K562 (cell line): ENCODE results near the gene SCN4B. TPM values are rescaled to one million over a fixed set of nuclear protein-coding genes. Genes with fewer than 3 reads are reported as not detected.

ENCODE experiments used
- ATAC-seq: fragments of 200-7000 bp; cut with Tn5 transposase; 3 replicates; pipeline ENCODE4 v1.9.1; 2020; ENCODE audit warnings: moderate library complexity
- BruUV-seq: library from RNA; stranded (reverse); fragments of 400-500 nt; replicated peaks from 2 replicates; lab custom pipeline; 2021; lab: Mats Ljungman, UMichigan
- CTCF ChIA-PET: fragments of 300-600 bp; formaldehyde crosslinking; extraction: SDS; loops from one replicate; lab custom pipeline; 2021; ENCODE audit warnings: low intra/inter-chr PET ratio; lab: Yijun Ruan, JAX
- POLR2A ChIA-PET: fragments of 300-600, 350-650 bp; sonication (Branson Sonifier 250); formaldehyde crosslinking; extraction: SDS; loops from one replicate; lab custom pipeline; 2021; ENCODE audit warnings: antibody characterized with exemption, inconsistent platforms; lab: Yijun Ruan, JAX
- DNase-seq, 4 experiments: peaks; one replicate each; pipeline versions ENCODE4 v3.0.0 to v3.0.0-alpha.2; 2011 to 2018; ENCODE audit warnings: low spot score in 3 of 4, mixed read lengths in 3 of 4; ENCODE audit errors: extremely low read depth in 1 of 4
- FAIRE-seq: peaks from 2 replicates; lab custom pipeline; 2011; peaks lifted over from hg19 to GRCh38; lab: Jason Lieb, UNC
- H2AFZ ChIP-seq: 2 replicates; pipeline ENCODE4 v1.6.0; 2011; ENCODE audit warnings: low read depth, low read length, control low read depth, inconsistent platforms
- H3K27ac ChIP-seq: fragments of 200-600 bp; 3 replicates; pipeline ENCODE4 v1.8.0; 2011; ENCODE audit warnings: low read depth, mild to moderate bottlenecking, control low read depth, inconsistent platforms, low read length, moderate library complexity, mixed read lengths; ENCODE audit errors: extremely low read depth
- H3K27me3 ChIP-seq, 2 experiments: fragments of 300-600 bp in 1 of 2; 2 replicates in 1 of 2; 3 replicates in 1 of 2; pipeline versions ENCODE4 v1.6.0 to v1.8.0; 2011; ENCODE audit warnings: inconsistent platforms in 2 of 2, low read length in 2 of 2, mild to moderate bottlenecking in 1 of 2, mixed read lengths in 1 of 2, moderate library complexity in 1 of 2; ENCODE audit not compliant: control insufficient read depth in 2 of 2, insufficient read depth in 2 of 2
- H3K36me3 ChIP-seq: fragments of 300-600 bp; 3 replicates; pipeline ENCODE4 v1.8.0; 2011; ENCODE audit warnings: mild to moderate bottlenecking, low read length, inconsistent platforms; ENCODE audit not compliant: control insufficient read depth, insufficient read depth
- H3K4me1 ChIP-seq, 2 experiments: fragments of 200-600 bp in 1 of 2; replicated peaks in 1 of 2; 2 replicates in 1 of 2; 3 replicates in 1 of 2; pipeline versions ENCODE4 v1.5.1 to v1.8.0; 2011; ENCODE audit warnings: inconsistent platforms in 2 of 2, low read length in 2 of 2, mild to moderate bottlenecking in 1 of 2, mixed read lengths in 1 of 2, moderate library complexity in 1 of 2; ENCODE audit not compliant: control insufficient read depth in 2 of 2, insufficient read depth in 2 of 2
- H3K4me2 ChIP-seq: 2 replicates; pipeline ENCODE4 v1.6.1; 2011; ENCODE audit warnings: low read length, control low read depth, inconsistent platforms, mixed read lengths; ENCODE audit not compliant: insufficient read depth
- H3K4me3 ChIP-seq: fragments of 200-600 bp; sonication (generic), shearing (Covaris generic); 2 replicates; pipeline ENCODE4 v1.5.1; 2016; ENCODE audit warnings: control low read depth, inconsistent platforms
- H3K79me2 ChIP-seq: fragments of 200-600 bp; 3 replicates; pipeline ENCODE4 v1.8.0; 2011; ENCODE audit warnings: low read length, inconsistent platforms; ENCODE audit not compliant: control insufficient read depth, insufficient read depth
- H3K9ac ChIP-seq, 2 experiments: 2 replicates each; pipeline versions ENCODE4 v1.6.0 to v1.6.1; 2011; ENCODE audit warnings: low read depth in 2 of 2, low read length in 2 of 2, control low read depth in 1 of 2, inconsistent platforms in 1 of 2, mild to moderate bottlenecking in 1 of 2, mixed read lengths in 1 of 2; ENCODE audit not compliant: insufficient read depth in 1 of 2
- H3K9me1 ChIP-seq: one replicate; pipeline ENCODE4 v1.6.0; 2011; ENCODE audit warnings: inconsistent platforms, mild to moderate bottlenecking, low read length, moderate library complexity; ENCODE audit not compliant: control insufficient read depth, insufficient read depth
- H3K9me3 ChIP-seq: replicated peaks from 2 replicates; pipeline ENCODE4 v1.5.1; 2011; ENCODE audit warnings: low read depth, low read length, inconsistent platforms; ENCODE audit not compliant: control insufficient read depth, insufficient read depth
- H4K20me1 ChIP-seq: replicated peaks from 2 replicates; pipeline ENCODE4 v1.6.1; 2011; ENCODE audit warnings: low read length, inconsistent platforms, mixed read lengths; ENCODE audit not compliant: control insufficient read depth, insufficient read depth
- CHD2 ChIP-seq: IDR thresholded peaks from 2 replicates; pipeline ENCODE4 v1.6.1; 2011; ENCODE audit warnings: low read depth, low read length
- HOXB6 ChIP-seq: fragments of 250-450 bp; sonication (Bioruptor Pico); IDR thresholded peaks from 2 replicates; pipeline ENCODE4 v1.5.1; 2022; ENCODE audit warnings: mild to moderate bottlenecking, borderline replicate concordance
- MEF2D ChIP-seq: conservative IDR thresholded peaks from 2 replicates; pipeline ENCODE4 v1.6.1; 2016; ENCODE audit warnings: low read depth, missing genetic modification characterization, missing compliant biosample characterization
- NFRKB ChIP-seq: fragments of 450-650 bp; IDR thresholded peaks from 2 replicates; pipeline ENCODE4 v1.6.1; 2016; ENCODE audit warnings: low read depth
- NR2C1 ChIP-seq, 2 experiments: fragments of 450-650 bp; IDR thresholded peaks; 2 replicates each; pipeline ENCODE4 v1.6.1; 2017; ENCODE audit warnings: mild to moderate bottlenecking in 2 of 2, antibody characterized with exemption in 1 of 2, inconsistent platforms in 1 of 2, missing compliant biosample characterization in 1 of 2, missing genetic modification characterization in 1 of 2
- NR2C2 ChIP-seq, 2 experiments: fragments of 200-800 bp in 1 of 2; sonication (Bioruptor generic) in 1 of 2; sonication (generic) in 1 of 2; formaldehyde crosslinking in 1 of 2; IDR thresholded peaks; 2 replicates each; pipeline versions ENCODE4 v1.6.1 to v1.8.0; 2016 to 2022; ENCODE audit warnings: mild to moderate bottlenecking in 1 of 2, missing compliant biosample characterization in 1 of 2, missing genetic modification characterization in 1 of 2, missing genetic modification reagents in 1 of 2
- POLR2A ChIP-seq: fragments of 450-650 bp; conservative IDR thresholded peaks from 2 replicates; pipeline ENCODE4 v1.6.1; 2016
- POLR2B ChIP-seq: fragments of 450-650 bp; IDR thresholded peaks from 2 replicates; pipeline ENCODE4 v1.6.1; 2018; ENCODE audit warnings: low read depth; ENCODE audit not compliant: partially characterized antibody
- RAD21 ChIP-seq, 2 experiments: fragments of 250-450 bp in 1 of 2; fragments of 450-650 bp in 1 of 2; sonication (Bioruptor Pico) in 1 of 2; formaldehyde crosslinking in 1 of 2; IDR thresholded peaks in 1 of 2; conservative IDR thresholded peaks in 1 of 2; 2 replicates each; pipeline versions ENCODE4 v1.4.0 to v1.8.0; 2020 to 2022; ENCODE audit warnings: mild to moderate bottlenecking in 2 of 2, moderate library complexity in 1 of 2
- YBX1 ChIP-seq: fragments of 450-650 bp; IDR thresholded peaks from 2 replicates; pipeline ENCODE4 v1.7.1; 2016; ENCODE audit warnings: mild to moderate bottlenecking
- WGBS: fragments of 100-300 bp; shearing (Covaris generic); methylation state at CpG from one replicate; pipeline ENCODE4 v1.1.6; 2016; ENCODE audit warnings: low coverage, mixed read lengths; ENCODE audit not compliant: insufficient coverage; ENCODE audit errors: missing lambda C conversion rate; 5-methylcytosine and 5-hydroxymethylcytosine counted together
- in situ Hi-C: fragments of 300-500 bp; cut with MboI; formaldehyde crosslinking; loops from 4 replicates; pipeline ENCODE4 v1.15.0; 2018; ENCODE audit warnings: inconsistent platforms, mixed read lengths
- intact Hi-C: fragments of 100-400 bp; cut with micrococcal nuclease; formaldehyde crosslinking; loops from 2 replicates; pipeline ENCODE4 v1.14.2; 2022
- polyA plus RNA-seq, 8 experiments: library from polyadenylated mRNA; depleted of rRNA in 4 of 8; stranded (reverse) in 5 of 8; unstranded in 3 of 8; fragments of >200 nt; fragmentation: Nextera tagmentation in 2 of 8; fragmentation: Illumina TruSeq in 1 of 8; extraction: Ambion mirVana in 2 of 8; extraction: Trizol in 1 of 8; gene quantifications; 2 replicates each; pipeline versions ENCODE4 v1.2.1 to v1.2.3, GENCODE V29; 2011 to 2014; ENCODE audit warnings: inconsistent platforms in 1 of 8, missing spikeins in 1 of 8
- total RNA-seq, 7 experiments: library from RNA; depleted of rRNA in 6 of 7; stranded (reverse); fragments of >200 nt in 6 of 7; fragmentation: Illumina TruSeq in 2 of 7; extraction: Trizol in 2 of 7; gene quantifications; 2 replicates each; pipeline versions ENCODE4 v1.2.1 to v1.2.3, GENCODE V29; 2011 to 2021; ENCODE audit warnings: low replicate concordance in 1 of 7

SCN4B gene
- total and polyA plus RNA-seq, 9 of the 15 experiments (the other 6 are each of a cell fraction or from before 2014, with no cell fraction given): 0.03 TPM; not detected in 8

DNA sequence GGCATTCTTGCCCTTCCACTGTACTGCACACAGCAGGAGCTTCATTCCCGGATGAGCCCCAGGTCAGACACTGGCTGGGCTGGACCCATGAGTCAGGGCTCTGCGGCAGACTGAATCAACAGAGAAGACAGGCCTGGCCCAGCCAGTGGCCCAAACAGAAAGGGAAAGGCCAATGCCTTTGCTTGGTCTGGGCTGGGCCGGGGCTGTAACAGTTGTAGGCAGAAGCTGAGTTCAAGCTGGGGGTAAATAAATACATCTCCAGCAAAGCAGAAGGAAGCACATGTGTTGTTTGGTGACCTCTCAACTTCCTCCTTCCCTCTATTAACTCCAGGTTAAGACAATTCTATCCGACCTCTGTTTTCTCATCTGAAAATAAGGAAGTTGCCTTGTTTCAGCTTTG is 64.1 kb downstream of the SCN4B start:
- intact Hi-C loops: no loop called here
- POLR2A ChIA-PET: interaction anchor here (0.6 to 1.7 kb wide), 3 partner anchors 15 to 347 kb away, joined by 3 to 4 read pairs (median 3); no protein-coding TSS in a partner anchor
- Histone ChIP-seq H4K20me1 (no peaks in the 10 kb centered on the region), H3K27me3 (peaks cover 6 to 18% of the 10 kb centered on the region in 2 experiments; a peak in 4 of 5 replicates), H2AFZ (peak overlapping the region; percentile 27; the same call in 1 of the 2 replicates), H3K9me1 (no peaks in the 10 kb centered on the region), H3K9me3 (peaks cover 10% of the 10 kb centered on the region), H3K9ac (no peak overlapping the region), H3K27ac (no peak overlapping the region), H3K4me2 (no peak overlapping the region), H3K36me3 (no peaks in the 10 kb centered on the region), H3K4me3 (no peak overlapping the region), H3K79me2 (no peaks in the 10 kb centered on the region), H3K4me1 (peaks cover 5 to 8% of the 10 kb centered on the region in 2 experiments; a peak in 2 of 5 replicates)
- 7% methylated on average over 3 of the region's 4 CpGs for WGBS
- in situ Hi-C loops: no loop called here
- CTCF ChIA-PET: no interaction called here
- BruUV-seq: no TSS peak
- peak; percentile 30; the same call in 1 of the 3 replicates for ATAC-seq
- no peak for FAIRE-seq
- DNase-seq: no peak
- TF ChIP-seq NR2C1 (IDR thresholded peaks at IDR 0.05) (peak; percentile 52; the same call in 1 of the 2 replicates), NR2C1 (tag; IDR thresholded peaks at IDR 0.05) (0 out of 2 replicates have a peak, but pooled peaks have one; percentile 33), POLR2A (no peak), NR2C2 (CRISPR knock-in tag; IDR thresholded peaks at IDR 0.05) (no peak), NR2C2 (tag; IDR thresholded peaks at IDR 0.05) (peak; percentile 27; the same call in 1 of the 2 replicates), POLR2B (no peak), MEF2D (tag) (no peak), RAD21 (CRISPR knock-in tag; conservative IDR thresholded peaks at IDR 0.05 in 1 of 2, IDR thresholded peaks at IDR 0.05 in 1 of 2) (no peak), CHD2 (no peak), YBX1 (no peak), HOXB6 (CRISPR knock-in tag) (no peak), NFRKB (no peak)
